Activated naive CD4-positive, alpha-beta T cell (primary cell): ENCODE results near the gene CD84.
"Not testable (repeated sequence)": the region's sequence is repeated elsewhere in the genome, so short reads cannot be mapped to it uniquely, and the experiment has no call there.

Experiments used
- DNase-seq, 4 experiments: peaks; one replicate each; lab custom pipeline; 2025; lab: John Stamatoyannopoulos, UW

CD84 gene

DNA sequence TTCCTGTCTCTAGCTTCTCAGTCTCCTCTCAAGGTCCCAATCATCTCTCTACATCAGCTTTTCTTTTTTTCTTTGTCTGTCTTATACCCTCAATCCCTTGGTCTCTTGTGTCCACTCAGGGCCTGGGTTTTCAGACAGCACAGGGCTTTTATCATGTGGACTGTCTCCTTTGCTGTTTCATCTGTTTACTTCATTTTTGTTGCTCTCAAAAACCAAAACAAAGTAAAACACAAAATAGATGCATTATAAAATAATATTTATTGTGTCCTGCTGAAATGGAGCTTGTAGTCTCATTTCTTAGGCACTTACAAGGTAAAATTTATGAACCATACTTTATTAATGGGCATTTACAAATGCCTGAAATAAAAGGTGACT, 38.5 kb downstream of the CD84 start:
- DNase-seq: no peak

DNA sequence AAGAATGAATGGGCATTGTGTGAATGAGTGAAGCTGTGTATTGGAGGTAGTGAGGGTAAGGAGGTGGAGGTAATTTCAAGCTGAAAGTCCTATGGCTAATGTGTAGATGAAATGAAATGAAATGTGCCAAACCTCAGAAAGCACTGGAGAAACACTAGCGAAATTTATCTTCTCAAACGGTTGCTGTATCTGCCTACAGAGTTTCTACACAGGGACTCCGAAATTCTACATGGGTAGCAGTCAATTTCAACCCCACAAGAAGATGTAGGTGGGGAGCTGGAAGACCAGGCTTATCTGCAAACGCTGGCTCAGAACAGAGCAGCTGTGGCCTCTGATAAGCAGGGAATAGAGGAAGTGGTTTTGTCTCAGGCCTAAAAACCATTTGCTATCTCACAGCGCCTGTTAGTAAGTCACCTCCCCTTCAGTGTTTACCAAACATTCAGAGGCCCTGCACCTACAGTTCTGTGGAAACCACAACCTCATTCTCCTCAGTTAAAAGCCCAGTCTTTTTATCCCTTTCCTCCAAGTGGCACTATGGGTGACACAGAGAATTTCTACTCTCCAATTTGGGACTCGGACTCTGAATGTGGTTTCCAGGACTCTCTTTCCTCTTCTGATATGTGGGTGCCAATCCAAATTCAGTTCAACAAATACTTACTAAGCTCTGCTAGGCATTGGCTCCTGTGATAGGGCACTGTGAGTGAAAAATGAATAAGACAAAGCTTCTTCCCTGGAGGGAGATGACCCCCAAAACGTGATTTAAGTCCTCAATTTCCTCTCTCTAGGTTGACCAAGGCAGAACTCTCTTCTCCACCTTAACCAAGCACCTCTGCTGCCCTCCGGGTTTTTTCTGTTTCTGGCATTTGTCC, 39.1 kb downstream of the CD84 start:
- DNase-seq: peak in 1 of 4 experiments; percentile 16

DNA sequence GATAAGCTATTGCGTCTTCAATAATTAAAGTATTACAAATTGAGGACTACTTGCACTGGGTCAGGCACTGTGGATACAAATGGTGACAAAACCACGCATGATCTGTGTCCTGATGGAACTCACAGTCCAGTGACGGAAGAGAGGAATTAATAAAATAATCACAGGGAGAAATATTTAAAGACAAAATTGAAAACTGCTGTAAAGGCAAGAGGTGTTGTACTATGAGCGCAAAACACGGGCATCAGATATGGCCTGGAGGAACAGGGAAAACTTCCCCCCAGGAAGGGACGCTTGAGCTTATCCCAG, 39.7 kb downstream of the CD84 start:
- no peak for DNase-seq

DNA sequence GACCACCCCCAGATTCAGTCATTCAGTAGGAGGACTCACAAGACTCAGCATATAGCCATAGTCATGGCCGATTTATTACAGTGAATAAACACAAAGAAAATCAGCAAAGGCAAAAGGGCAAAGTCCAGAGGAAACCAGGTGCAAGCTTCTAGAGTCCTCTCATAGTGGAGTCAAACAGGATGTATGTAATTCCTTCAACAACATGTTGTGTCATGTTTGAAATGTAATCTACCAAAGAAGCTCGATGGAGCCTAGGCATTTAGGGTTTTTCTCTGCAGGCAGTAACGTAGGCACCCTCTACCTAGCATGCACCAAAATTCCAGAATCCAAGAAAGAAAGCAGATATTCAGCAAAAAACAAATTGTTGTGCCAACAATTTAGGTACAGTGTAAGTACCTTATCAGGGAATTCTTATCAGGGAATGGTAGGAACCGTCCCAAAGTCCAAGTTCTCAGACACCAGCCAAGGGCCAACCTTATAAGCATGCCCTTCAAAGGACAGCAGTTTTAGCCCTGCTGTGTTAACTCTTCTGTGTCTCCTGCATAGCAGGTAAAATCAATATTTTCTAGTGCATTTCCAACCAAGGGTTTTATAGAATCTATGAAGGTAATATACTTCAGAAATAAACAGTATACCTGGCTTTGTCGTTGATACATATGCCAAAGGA, 40.2 kb downstream of the CD84 start:
- no peak for DNase-seq

DNA sequence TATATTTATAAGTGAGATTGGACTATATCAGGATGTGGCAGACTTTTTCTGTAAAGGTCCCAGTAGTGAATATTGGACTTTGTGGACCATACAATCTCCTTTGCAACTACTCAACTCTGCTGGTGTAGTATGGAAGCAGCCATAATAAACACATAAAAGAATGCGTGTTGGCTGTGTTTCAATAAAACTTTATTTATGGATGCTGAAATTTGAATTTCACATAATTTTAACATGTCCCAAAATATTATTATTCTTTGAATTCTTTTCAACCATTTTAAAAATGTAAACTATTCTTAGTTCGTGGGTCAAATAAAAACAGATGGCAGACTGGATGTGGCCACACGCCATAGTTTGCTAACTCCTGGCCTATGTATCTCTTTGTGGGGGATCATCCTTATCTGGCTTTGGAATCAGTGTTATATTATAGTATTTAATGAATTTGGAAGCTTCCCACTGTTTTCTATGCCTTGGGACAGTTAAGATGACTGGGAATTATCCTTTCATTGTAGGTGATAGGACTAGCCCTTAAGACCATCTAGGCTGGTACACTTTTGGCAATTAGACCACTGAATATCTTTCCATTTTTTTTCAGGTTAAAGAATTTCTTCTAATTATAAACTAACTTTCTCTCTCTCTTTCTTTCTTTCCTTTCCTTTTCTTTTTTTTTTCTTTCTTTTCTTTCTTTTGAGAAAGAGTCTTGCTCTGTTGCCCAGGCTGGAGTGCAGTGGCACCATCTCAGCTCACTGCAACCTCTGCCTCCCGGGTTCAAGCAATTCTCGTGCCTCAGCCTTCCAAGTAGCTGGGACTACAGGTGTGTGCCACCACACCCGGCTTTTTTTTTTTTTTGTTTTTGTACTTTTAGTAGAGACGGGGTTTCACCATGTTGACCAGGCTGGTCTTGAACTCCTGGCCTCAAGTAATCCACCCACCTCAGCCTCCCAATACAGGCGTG, 41.3 kb downstream of the CD84 start:
- DNase-seq: no peak

DNA sequence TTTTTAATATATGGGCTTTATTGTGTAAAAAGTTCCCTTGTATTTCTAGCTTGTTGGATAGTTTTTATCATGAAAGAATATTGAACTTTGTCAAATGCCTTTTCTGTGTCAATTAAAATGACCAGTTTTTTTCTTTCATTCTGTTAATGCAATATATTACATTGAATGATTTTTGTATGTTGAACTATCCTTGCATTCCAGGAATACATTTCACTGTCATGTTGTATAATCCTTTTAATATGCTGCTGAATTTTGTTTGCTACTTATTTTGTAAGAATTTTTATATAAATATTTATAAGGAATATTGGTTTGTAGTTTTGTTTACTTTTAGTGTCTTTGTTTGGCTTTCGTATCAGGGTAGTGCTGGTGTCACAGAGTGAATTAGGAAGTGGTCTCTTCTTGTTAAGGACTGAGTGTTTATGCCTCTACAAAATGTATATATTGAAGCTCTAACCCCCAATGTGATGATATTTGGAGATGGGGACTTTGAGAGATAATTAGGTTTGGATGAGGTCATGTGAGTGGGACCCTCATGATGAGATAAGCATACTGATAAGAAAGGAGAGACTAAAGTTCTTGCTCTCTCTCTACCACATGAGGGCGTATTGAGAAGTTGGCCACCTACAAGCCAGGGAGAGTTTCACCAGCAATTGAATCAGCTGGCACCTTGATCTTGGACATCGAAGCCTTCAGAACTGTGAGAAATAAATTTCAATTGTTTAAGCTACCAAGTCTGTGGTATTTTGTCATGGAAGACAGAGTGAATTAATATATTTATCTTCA, 44.3 kb downstream of the CD84 start:
- DNase-seq: no peak

DNA sequence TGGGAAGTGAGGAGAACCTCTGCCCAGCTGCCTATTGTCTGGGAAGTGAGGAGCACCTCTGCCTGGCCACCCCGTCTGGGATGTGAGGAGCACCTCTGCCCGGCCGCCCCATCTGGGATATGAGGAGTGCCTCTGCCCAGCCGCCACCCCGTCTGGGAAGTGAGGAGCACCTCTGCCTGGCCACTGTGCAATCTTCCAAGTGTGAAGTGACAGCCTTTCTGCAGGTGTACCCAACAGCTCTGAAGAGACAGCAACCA, 46.8 kb downstream of the CD84 start:
- not testable (repeated sequence) for DNase-seq

DNA sequence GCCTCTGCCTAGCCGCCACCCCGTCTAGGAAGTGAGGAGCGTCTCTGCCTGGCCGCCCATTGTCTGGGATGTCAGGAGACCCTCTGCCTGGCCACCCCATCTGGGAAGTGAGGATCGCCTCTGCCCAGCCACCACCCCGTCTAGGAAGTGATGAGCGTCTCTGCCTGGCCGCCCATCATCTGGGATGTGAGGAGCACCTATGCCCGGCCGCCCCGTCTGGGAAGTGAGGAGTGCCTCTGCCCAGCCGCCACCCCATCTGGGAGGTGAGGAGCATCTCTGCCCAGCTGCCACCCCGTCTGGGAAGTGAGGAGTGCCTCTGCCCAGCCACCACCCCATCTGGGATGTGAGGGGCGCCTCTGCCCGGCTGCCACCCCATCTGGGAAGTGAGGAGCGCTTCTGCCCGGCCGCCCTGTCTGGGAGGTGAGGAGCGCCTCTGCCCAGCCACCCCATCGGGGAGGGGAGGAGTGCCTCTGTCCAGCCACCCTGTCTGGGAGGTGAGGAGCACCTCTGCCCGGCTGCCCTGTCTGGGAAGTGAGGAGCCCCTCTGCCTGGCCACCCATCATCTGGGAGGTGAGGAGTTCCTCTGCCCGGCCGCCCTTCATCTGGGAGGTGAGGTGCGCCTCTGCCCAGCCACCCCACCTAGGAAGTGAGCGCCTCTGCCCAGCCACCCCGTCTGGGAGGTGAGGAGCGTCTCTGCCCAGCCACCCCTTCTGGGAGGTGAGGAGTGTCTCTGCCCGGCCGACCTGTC, 47.3 kb downstream of the CD84 start:
- DNase-seq: not testable (repeated sequence)

DNA sequence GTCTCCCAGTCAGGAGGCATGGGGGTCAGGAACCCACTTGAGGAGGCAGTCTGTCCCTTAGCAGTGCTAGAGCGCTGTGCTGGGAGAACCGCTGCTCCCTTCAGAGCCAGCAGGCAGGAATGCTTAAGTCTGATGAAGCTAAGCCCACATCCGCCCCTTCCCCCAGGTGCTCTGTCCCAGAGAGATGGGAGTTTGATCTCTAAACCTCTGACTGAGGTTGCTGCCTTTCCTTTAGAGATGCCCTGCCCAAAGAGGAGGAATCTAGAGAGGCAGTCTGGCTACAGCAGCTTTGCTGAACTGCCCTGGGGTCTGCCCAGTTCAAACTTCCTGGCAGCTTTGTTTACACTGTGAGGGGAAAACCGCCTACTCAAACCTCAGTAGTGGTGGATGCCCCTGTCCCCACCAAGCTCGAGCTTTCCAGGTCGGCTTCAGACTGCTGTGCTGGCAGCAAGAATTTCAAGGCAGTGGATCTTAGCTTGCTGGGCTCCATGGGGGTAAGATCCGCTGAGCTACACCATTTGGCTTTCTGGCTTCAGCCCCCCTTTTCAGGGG, 49.8 kb downstream of the CD84 start:
- not testable (repeated sequence) for DNase-seq

DNA sequence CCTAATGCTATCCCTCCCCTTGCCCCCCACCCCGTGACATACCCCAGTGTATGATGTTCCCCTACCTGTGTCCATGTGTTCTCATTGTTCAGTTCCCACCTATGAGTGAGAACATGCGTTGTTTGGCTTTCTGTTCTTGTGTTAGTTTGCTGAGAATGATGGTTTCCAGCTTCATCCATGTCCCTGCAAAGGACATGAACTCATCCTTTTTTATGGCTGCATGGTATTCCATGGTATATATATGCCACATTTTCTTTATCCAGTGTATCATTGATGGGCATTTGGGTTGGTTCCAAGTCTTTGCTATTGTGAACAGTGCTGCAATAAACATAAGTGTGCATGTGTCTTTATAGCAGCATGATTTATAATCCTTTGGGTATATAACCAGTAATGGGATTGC, 55.5 kb downstream of the CD84 start:
- DNase-seq: not testable (repeated sequence)

DNA sequence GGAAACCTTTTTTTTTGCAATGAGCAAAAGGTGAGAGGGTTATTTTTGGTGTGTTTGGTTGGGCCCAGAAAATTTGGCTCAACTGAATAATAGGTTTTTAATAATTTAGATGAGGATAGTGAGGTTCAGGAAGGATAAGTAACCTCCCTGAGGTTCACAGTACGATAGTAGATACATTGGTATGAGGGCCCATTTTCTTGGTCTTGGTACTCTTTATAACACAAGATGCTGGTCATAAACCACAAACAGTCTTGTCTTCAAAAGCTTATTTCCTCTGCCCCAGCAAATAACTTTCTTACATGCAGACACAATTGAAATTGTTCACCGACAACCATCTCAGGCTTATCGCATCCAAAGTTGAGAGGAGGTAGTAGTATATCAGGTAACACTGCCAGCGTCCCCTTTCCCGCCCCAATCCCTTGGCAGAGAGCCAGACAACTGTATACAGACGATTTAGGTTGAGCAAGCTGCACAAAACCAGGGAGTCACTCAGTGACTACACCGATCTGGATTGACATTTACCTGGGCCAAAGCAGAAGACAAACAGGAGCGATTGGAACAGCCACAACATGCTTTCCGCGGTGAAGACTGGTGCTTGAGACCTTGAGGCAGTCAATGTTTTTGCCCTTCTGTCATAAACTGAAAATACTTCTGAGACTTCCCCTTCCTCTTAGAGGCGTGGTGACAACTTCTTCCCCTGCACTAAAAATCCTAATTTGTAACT, 56.5 kb downstream of the CD84 start, which contains the start of gene SLAMF6:
Gene SLAMF6 (minus strand): TSS at position 634 of the 724 bp plus-strand sequence. CDS start 63 bp downstream, at position 571.
- DNase-seq: peak in 1 of 4 experiments; percentile 22

DNA sequence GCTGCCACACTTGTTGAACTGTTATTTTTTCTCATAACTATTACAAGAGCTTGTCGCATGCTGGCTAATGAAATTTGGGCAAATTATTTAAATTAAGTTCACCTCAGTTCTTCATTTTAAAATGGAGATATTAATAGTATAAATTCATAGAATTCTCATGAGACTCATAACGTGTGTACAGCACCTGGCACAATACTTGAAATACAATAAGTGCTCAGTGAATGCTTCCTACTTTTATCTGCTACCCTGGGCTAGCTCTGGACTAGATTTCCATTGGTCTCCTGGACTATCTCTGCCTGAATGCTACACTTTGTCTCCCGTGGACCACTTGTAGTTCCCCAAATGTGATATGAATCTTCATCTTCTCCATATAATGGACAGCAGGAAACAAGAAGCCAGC, 57.2 kb downstream of the CD84 start:
- no peak for DNase-seq

DNA sequence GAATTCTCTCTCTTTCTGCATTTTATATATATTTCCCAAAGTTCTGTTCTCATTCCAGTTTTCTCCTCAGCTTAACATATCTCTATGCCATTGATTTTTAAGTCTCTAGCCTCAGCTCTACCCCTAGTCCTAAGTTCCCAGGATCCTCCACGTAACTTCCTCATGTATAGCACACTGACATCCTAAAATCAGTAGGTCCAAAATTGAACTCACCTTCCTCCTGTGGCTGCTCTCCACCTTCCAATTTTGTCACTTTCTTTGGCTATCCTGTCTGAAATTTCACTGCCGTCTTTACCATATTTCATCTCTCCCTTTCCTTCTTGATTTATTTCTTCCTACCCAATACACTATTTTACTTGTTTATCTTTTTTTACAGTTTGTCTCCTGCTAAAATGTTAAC, 57.7 kb downstream of the CD84 start:
- no peak for DNase-seq

DNA sequence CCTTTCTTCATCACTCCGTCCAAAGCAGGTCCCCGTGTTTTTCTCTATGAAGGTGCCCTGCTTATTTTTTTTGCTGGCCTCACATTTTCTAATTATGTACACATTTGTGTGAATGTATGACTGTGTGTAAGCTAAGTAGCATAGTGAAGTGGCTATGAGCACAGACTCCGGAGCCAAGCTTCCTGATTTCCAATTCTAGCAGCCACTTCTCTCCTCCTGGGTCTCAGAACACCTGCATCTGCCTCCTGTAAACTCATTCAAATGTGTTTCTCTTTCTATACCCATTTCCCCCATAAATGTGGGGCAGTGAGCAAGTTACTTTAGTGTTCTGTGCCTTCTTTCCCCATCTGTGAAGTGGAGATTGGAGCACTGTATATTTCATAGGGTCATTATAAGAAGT, 58.3 kb downstream of the CD84 start:
- DNase-seq: no peak

DNA sequence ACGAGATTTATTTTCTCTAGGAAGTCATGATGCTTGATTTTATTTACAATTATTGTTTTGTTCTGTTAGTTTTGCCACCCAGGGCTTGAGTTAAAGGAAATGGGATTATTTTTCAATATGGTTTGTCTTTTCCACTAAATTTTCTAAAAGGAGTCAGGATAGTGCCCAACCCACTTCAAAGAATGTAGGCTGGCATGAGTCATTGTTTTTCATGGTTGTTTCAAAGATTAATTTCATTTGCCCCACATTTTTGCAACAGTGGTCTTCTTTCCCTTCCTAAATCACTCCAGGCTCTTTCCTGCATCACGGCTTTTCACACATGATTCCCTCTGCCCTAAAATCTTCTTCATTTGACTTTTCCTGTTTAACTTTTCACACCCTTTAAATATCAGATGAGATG, 58.7 kb downstream of the CD84 start:
- DNase-seq: no peak

DNA sequence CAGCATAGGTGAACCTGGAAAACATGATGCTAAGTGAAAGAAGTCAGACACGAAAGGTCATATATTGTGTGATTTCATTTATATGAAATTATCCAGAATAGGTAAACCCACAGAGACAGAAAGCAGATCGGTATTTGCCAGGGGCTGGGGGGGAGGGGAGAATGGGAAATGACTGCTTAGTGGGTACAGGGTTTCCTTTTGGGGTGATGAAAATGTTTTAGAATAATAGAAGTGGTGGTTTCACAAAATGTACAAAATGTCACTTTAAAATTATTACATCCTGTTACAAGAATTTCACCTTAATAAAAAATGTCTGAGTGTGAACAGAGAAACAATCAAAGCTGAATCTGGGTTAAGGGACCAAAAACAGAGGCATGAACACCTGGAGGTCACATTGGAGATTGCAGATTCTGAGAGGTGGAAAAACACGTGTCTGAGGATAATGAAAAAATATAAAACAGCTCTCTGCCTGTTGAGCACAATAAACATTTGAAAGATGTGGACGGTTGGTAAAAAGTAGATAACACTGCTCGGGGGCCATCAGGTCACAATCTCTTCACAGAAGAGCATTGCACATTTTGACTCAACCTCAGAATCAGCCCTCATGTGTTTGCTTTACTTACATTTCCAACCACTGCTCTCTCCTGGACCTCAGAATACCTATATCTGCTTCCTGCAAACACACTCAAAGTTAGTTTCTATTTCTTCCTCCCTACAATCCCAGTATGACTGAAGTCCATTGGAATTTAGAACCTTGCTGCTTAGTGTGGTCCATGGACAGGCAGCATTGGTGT, 59.5 kb downstream of the CD84 start:
- no peak for DNase-seq

DNA sequence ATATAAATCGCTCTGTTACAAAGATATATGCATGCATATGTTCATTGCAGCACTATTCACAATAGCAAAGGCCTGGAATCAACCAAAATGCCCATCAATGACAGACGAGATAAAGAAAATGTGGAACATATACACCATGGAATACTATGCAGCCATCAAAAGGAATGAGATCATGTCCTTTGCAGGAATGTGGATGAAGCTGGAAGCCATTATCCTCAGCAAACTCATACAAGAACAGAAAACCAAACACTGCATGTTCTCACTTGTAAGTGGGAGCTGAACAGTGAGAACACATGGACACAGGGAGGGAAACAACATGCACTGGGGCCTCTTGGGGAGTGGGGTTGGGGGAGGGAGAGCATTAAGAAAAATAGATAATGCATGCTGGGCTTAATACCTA, 61.8 kb downstream of the CD84 start:
- not testable (repeated sequence) for DNase-seq

DNA sequence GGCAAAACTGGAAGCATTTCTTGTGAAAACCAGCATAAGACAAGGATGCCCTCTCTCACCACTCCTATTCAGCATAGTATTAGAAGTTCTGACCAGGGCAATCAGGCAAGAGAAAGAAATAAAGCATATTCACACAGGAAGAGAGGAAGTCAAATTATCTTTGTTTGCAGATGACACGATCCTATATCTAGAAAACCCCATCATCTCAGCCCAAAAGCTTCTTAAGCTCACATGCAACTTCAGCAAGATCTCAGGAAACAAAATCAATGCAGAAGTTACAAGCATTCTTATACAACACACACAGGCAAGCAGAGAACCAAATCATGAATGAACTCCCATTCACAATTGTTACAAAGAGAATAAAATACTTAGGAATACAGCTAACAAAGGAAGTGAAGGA, 63.4 kb downstream of the CD84 start:
- DNase-seq: not testable (repeated sequence)

DNA sequence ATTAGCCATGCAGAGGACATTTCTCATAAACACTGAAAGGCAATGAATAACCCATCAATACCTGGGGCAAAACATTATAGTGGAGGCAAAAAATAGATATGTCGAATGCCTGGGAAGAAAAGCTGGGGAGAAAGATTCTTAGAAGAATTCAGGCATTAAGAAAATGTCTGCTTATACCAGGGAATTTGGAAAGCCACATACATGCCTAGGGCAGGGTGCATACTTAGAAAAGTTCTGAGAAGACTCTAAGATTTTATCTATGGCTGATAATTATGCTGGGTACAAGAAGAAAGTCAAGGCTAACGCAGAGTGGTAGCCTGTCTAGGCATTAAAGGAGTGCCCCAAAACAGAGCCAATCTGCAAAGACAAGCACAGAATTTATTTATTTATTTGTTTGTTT, 74.6 kb downstream of the CD84 start:
- no peak for DNase-seq
